Adipocyte (in vitro differentiated cells): ENCODE results near the gene HS3ST5.
"Not testable (repeated sequence)": the region's sequence is repeated elsewhere in the genome, so short reads cannot be mapped to it uniquely, and the experiment has no call there.

Experiments
- DNase-seq: peaks from one replicate; pipeline ENCODE4 v3.0.0-alpha.2; 2015; ENCODE audit warnings: low read depth
- H3K27me3 ChIP-seq: replicated peaks from 2 replicates; pipeline ENCODE4 v1.7.0; 2013; ENCODE audit warnings: mild to moderate bottlenecking, low read length, moderate library complexity; ENCODE audit not compliant: control insufficient read depth, insufficient read depth
- H3K36me3 ChIP-seq: 2 replicates; pipeline ENCODE4 v1.7.0; 2013; ENCODE audit warnings: low read length, mild to moderate bottlenecking, moderate library complexity; ENCODE audit not compliant: control insufficient read depth, insufficient read depth, severe bottlenecking
- H3K4me1 ChIP-seq: 2 replicates; pipeline ENCODE4 v1.7.0; 2013; ENCODE audit warnings: mild to moderate bottlenecking, low read length, moderate library complexity; ENCODE audit not compliant: control insufficient read depth, insufficient read depth
- H3K4me3 ChIP-seq: 2 replicates; pipeline ENCODE4 v1.7.0; 2013; ENCODE audit warnings: mild to moderate bottlenecking, low read length, moderate library complexity
- H3K9ac ChIP-seq: 2 replicates; pipeline ENCODE4 v1.7.0; 2013; ENCODE audit warnings: mild to moderate bottlenecking, low read length, moderate library complexity
- H3K9me3 ChIP-seq: 2 replicates; pipeline ENCODE4 v1.7.0; 2013; ENCODE audit warnings: mild to moderate bottlenecking, low read length, moderate library complexity; ENCODE audit not compliant: control insufficient read depth

Gene HS3ST5

GRCh38 chr6:114218437-114219340 lies 124.1 kb downstream of the HS3ST5 start:
- Histone ChIP-seq H3K36me3 (no peaks in the 10 kb centered on the region), H3K9me3 (no peaks in the 10 kb centered on the region), H3K4me1 (no peaks in the 10 kb centered on the region), H3K27me3 (no peaks in the 10 kb centered on the region), H3K4me3 (no peak overlapping the region), H3K9ac (no peak overlapping the region)
- DNase-seq: no peak

- H3K36me3 ChIP-seq, H3K27me3 ChIP-seq, H3K4me3 ChIP-seq, DNase-seq, H3K4me1 ChIP-seq, H3K9me3 ChIP-seq, H3K9ac ChIP-seq: not testable (repeated sequence)
Measured at GRCh38 chr6:114217996-114218395, 124.8 kb downstream of the HS3ST5 start.

- H3K9ac ChIP-seq: no peak overlapping the region
- DNase-seq: no peak
- H3K27me3 ChIP-seq: no peaks in the 10 kb centered on the region
- no peaks in the 10 kb centered on the region for H3K36me3 ChIP-seq
- H3K9me3 ChIP-seq: no peaks in the 10 kb centered on the region
- no peaks in the 10 kb centered on the region for H3K4me1 ChIP-seq
- no peak overlapping the region for H3K4me3 ChIP-seq
Measured at GRCh38 chr6:114216789-114217467, 125.9 kb downstream of the HS3ST5 start.

- H3K27me3 ChIP-seq: no peaks in the 10 kb centered on the region
- H3K36me3 ChIP-seq: no peaks in the 10 kb centered on the region
- no peak overlapping the region for H3K9ac ChIP-seq
- H3K4me1 ChIP-seq: no peaks in the 10 kb centered on the region
- H3K4me3 ChIP-seq: no peak overlapping the region
- H3K9me3 ChIP-seq: no peaks in the 10 kb centered on the region
- no peak for DNase-seq
Measured at GRCh38 chr6:114210467-114210866, 132.4 kb downstream of the HS3ST5 start.

GRCh38 chr6:114203460-114203859 lies 139.4 kb downstream of the HS3ST5 start:
- Histone ChIP-seq H3K4me1 (no peaks in the 10 kb centered on the region), H3K9me3 (no peaks in the 10 kb centered on the region), H3K27me3 (no peaks in the 10 kb centered on the region), H3K4me3 (no peak overlapping the region), H3K9ac (no peak overlapping the region), H3K36me3 (no peaks in the 10 kb centered on the region)
- DNase-seq: no peak

- no peaks in the 10 kb centered on the region for H3K9me3 ChIP-seq
- DNase-seq: no peak
- no peaks in the 10 kb centered on the region for H3K4me1 ChIP-seq
- no peaks in the 10 kb centered on the region for H3K27me3 ChIP-seq
- H3K9ac ChIP-seq: no peak overlapping the region
- H3K36me3 ChIP-seq: no peaks in the 10 kb centered on the region
- H3K4me3 ChIP-seq: no peak overlapping the region
Measured at GRCh38 chr6:114202389-114202788, 140.4 kb downstream of the HS3ST5 start.

- H3K9me3 ChIP-seq: no peaks in the 10 kb centered on the region
- no peaks in the 10 kb centered on the region for H3K36me3 ChIP-seq
- no peak overlapping the region for H3K9ac ChIP-seq
- H3K4me3 ChIP-seq: no peak overlapping the region
- no peaks in the 10 kb centered on the region for H3K4me1 ChIP-seq
- no peaks in the 10 kb centered on the region for H3K27me3 ChIP-seq
- no peak for DNase-seq
Measured at GRCh38 chr6:114200891-114201290, 141.9 kb downstream of the HS3ST5 start.

- Histone ChIP-seq H3K4me3 (no peak overlapping the region), H3K9me3 (no peaks in the 10 kb centered on the region), H3K4me1 (peaks cover 9% of the 10 kb centered on the region), H3K9ac (no peak overlapping the region), H3K27me3 (no peaks in the 10 kb centered on the region), H3K36me3 (no peaks in the 10 kb centered on the region)
- DNase-seq: no peak
Measured at GRCh38 chr6:114195631-114196403, 147.0 kb downstream of the HS3ST5 start.

GRCh38 chr6:114195027-114195365 lies 147.8 kb downstream of the HS3ST5 start:
- Histone ChIP-seq H3K9me3 (no peaks in the 10 kb centered on the region), H3K36me3 (no peaks in the 10 kb centered on the region), H3K4me1 (peaks cover 9% of the 10 kb centered on the region), H3K4me3 (no peak overlapping the region), H3K27me3 (no peaks in the 10 kb centered on the region), H3K9ac (no peak overlapping the region)
- DNase-seq: peak; percentile 14

- peak; percentile 47 for DNase-seq
- no peaks in the 10 kb centered on the region for H3K9me3 ChIP-seq
- H3K36me3 ChIP-seq: no peaks in the 10 kb centered on the region
- peak overlapping the region; percentile 51 for H3K4me3 ChIP-seq
- no peak overlapping the region for H3K9ac ChIP-seq
- H3K27me3 ChIP-seq: no peaks in the 10 kb centered on the region
- peaks cover 9% of the 10 kb centered on the region for H3K4me1 ChIP-seq
Measured at GRCh38 chr6:114194362-114195026, 148.3 kb downstream of the HS3ST5 start.

GRCh38 chr6:114187563-114187962 lies 155.3 kb downstream of the HS3ST5 start:
- H3K9ac ChIP-seq: no peak overlapping the region
- H3K4me3 ChIP-seq: no peak overlapping the region
- H3K27me3 ChIP-seq: no peaks in the 10 kb centered on the region
- no peaks in the 10 kb centered on the region for H3K36me3 ChIP-seq
- no peaks in the 10 kb centered on the region for H3K4me1 ChIP-seq
- H3K9me3 ChIP-seq: no peaks in the 10 kb centered on the region
- no peak for DNase-seq
